Hematopoietic multipotent progenitor cell treated with erythropoietin and hydrocortisone succinate and interleukin-3 and kit ligand, for 6 days (in vitro differentiated cells): ENCODE results near the gene TRMT1L.
"Not testable (repeated sequence)": the region's sequence is repeated elsewhere in the genome, so short reads cannot be mapped to it uniquely, and the experiment has no call there.

Experiments
- DNase-seq: peaks from one replicate; pipeline ENCODE4 v3.0.0-alpha.2; 2015

The TRMT1L gene

GRCh38 chr1:185156854-185157598 lies at the start of gene TRMT1L, which contains the start of gene SWT1:
TRMT1L (minus strand) TSS chr1:185156953; CDS start chr1:185156712, 241 bp downstream.
SWT1 (plus strand) TSS chr1:185157167; CDS start chr1:185160842, 3,675 bp downstream.
- peak; percentile 100 for DNase-seq

- DNase-seq, result no peak
Observed at GRCh38 chr1:185200889-185201288, 44.1 kb upstream of the TRMT1L start.

GRCh38 chr1:185198712-185199111 lies 42.0 kb upstream of the TRMT1L start:
- DNase-seq, result not testable (repeated sequence)

GRCh38 chr1:185193756-185194155 lies 37.0 kb upstream of the TRMT1L start:
- no peak for DNase-seq

GRCh38 chr1:185170291-185170848 lies 13.6 kb upstream of the TRMT1L start:
- peak; percentile 92 for DNase-seq

GRCh38 chr1:185166106-185166505 lies 9.4 kb upstream of the TRMT1L start:
- DNase-seq, result peak; percentile 53

- no peak for DNase-seq
Observed at GRCh38 chr1:185162491-185162890, 5.7 kb upstream of the TRMT1L start.

- no peak for DNase-seq
Observed at GRCh38 chr1:185159966-185160365, 3.2 kb upstream of the TRMT1L start.

GRCh38 chr1:185158800-185159199 lies 2.0 kb upstream of the TRMT1L start:
- DNase-seq, result peak; percentile 49

- peak; percentile 73 for DNase-seq
Observed at GRCh38 chr1:185157599-185158412, 1.1 kb upstream of the TRMT1L start.

GRCh38 chr1:185156288-185156853 lies 382 bp downstream of the TRMT1L start:
- peak; percentile 54 for DNase-seq

- DNase-seq, result peak; percentile 59
Observed at GRCh38 chr1:185155600-185156287, 1.0 kb downstream of the TRMT1L start.

- DNase-seq, result peak; percentile 67
Observed at GRCh38 chr1:185154912-185155513, 1.7 kb downstream of the TRMT1L start.

- DNase-seq, result peak; percentile 12
Observed at GRCh38 chr1:185152187-185152767, 4.5 kb downstream of the TRMT1L start.

GRCh38 chr1:185151215-185151614 lies 5.5 kb downstream of the TRMT1L start:
- peak; percentile 81 for DNase-seq

GRCh38 chr1:185144233-185144632 lies 12.5 kb downstream of the TRMT1L start:
- DNase-seq, result no peak

GRCh38 chr1:185139246-185139645 lies 17.5 kb downstream of the TRMT1L start:
- peak; percentile 55 for DNase-seq

- DNase-seq, result peak; percentile 65
Observed at GRCh38 chr1:185137896-185138545, 18.7 kb downstream of the TRMT1L start.

GRCh38 chr1:185132534-185132933 lies 24.2 kb downstream of the TRMT1L start:
- DNase-seq, result peak; percentile 16

GRCh38 chr1:185129708-185130107 lies 27.0 kb downstream of the TRMT1L start:
- DNase-seq, result no peak

GRCh38 chr1:185112356-185112755 lies 44.4 kb downstream of the TRMT1L start:
- no peak for DNase-seq
